Thymus (tissue), 14 donors: ENCODE data around the gene ATP1A2. TPM values are rescaled to one million over a fixed set of nuclear protein-coding genes. Genes with fewer than 3 reads are reported as not detected.

Experiments
- DNase-seq, 9 donors: peaks; one replicate each; pipeline ENCODE4 v3.0.0-alpha.2; 2013; ENCODE audit warnings: low spot score in 9 of 9, low read depth in 6 of 9, missing footprints in 1 of 9
- H3K27ac ChIP-seq, 2 donors: one replicate each; pipeline ENCODE4 v1.5.1; 2013; ENCODE audit warnings: control low read depth in 1 of 2, low read depth in 1 of 2, low read length in 1 of 2, mild to moderate bottlenecking in 1 of 2, moderate library complexity in 1 of 2
- H3K27me3 ChIP-seq, 2 donors: one replicate each; pipeline ENCODE4 v1.5.1; 2013; ENCODE audit warnings: low read length in 1 of 2; ENCODE audit not compliant: control insufficient read depth in 2 of 2, insufficient read depth in 1 of 2
- H3K36me3 ChIP-seq, 2 donors: one replicate each; pipeline ENCODE4 v1.5.1; 2013; ENCODE audit warnings: low read length in 1 of 2, mild to moderate bottlenecking in 1 of 2, moderate library complexity in 1 of 2; ENCODE audit not compliant: control insufficient read depth in 2 of 2, insufficient read depth in 2 of 2
- H3K4me1 ChIP-seq, 2 donors: one replicate each; pipeline ENCODE4 v1.5.1; 2013; ENCODE audit warnings: low read length in 2 of 2; ENCODE audit not compliant: control insufficient read depth in 2 of 2, insufficient read depth in 2 of 2
- H3K4me3 ChIP-seq, 2 donors: one replicate each; pipeline ENCODE4 v1.5.1; 2013; ENCODE audit warnings: low read length in 2 of 2, control low read depth in 1 of 2, mild to moderate bottlenecking in 1 of 2
- H3K9me3 ChIP-seq, 2 donors: one replicate each; pipeline ENCODE4 v1.5.1; 2013; ENCODE audit warnings: low read length in 1 of 2, mild to moderate bottlenecking in 1 of 2; ENCODE audit not compliant: control insufficient read depth in 2 of 2, insufficient read depth in 1 of 2
- WGBS: extraction: QIAGEN DNeasy Blood & Tissue Kit; methylation state at CpG from one replicate; pipeline ENCODE4 v1.1.7; 2013; 5-methylcytosine and 5-hydroxymethylcytosine counted together
- long read RNA-seq, 10 donors: transcript quantifications; one replicate each; lab custom pipeline, GENCODE V29; 2026
- polyA plus RNA-seq: library from polyadenylated mRNA; stranded (reverse); fragments of 200-250 nt; gene quantifications from one replicate; pipeline ENCODE4 v1.2.3, GENCODE V29; 2013
- total RNA-seq: library from RNA; stranded (reverse); fragments of 120-200 nt; gene quantifications from one replicate; pipeline ENCODE4 v1.2.4, GENCODE V29; 2013
- donor health status: healthy.

ATP1A2 gene
- 0.38 TPM for total RNA-seq
- 1.3 TPM for polyA plus RNA-seq
- long read RNA-seq, donor 1, result 0 reads
- long read RNA-seq, donor 2, result 0 reads
- long read RNA-seq, donor 3, result 0 reads
- long read RNA-seq, donor 4, result 0 reads
- long read RNA-seq, donor 5, result 0 reads
- long read RNA-seq, donor 6, result 0 reads
- long read RNA-seq, donor 7, result 0 reads
- long read RNA-seq, donor 8, result 0 reads
- long read RNA-seq, donor 9, result 0 reads
- long read RNA-seq, donor 10, result 0 reads

GRCh38 chr1:160115545-160116282 lies at the start of gene ATP1A2:
ATP1A2 (plus strand) TSS chr1:160115759; CDS start chr1:160115862, 103 bp downstream.
- H3K4me3 ChIP-seq, result no peak within 1 kb of the TSS
- 69% methylated on average over 16 of the region's 16 CpGs for WGBS
- H3K4me1 ChIP-seq, result no peaks in the 10 kb centered on the region
- no peak for DNase-seq
- H3K27ac ChIP-seq, result no peak within 1 kb of the TSS
- peaks cover 0 to 40% of the 10 kb centered on the region in 2 donors for H3K27me3 ChIP-seq
- H3K9me3 ChIP-seq, result no peaks in the 10 kb centered on the region
- H3K36me3 ChIP-seq, result no peaks in the 10 kb centered on the region

- WGBS, result 76% methylated on average over 6 of the region's 6 CpGs
- Histone ChIP-seq H3K4me1 (peaks cover 8 to 24% of the 10 kb centered on the region in 2 donors), H3K9me3 (no peaks in the 10 kb centered on the region), H3K27ac (no peak overlapping the region), H3K4me3 (no peak overlapping the region), H3K36me3 (no peaks in the 10 kb centered on the region), H3K27me3 (peaks cover 6 to 79% of the 10 kb centered on the region in 2 donors)
- DNase-seq, result no peak
Observed at GRCh38 chr1:160066829-160067745, 48.5 kb upstream of the ATP1A2 start.

GRCh38 chr1:160068225-160068624 lies 47.3 kb upstream of the ATP1A2 start:
- Histone ChIP-seq H3K4me3 (no peak overlapping the region), H3K9me3 (no peaks in the 10 kb centered on the region), H3K27me3 (peaks cover 6 to 73% of the 10 kb centered on the region in 2 donors), H3K4me1 (peaks cover 8 to 24% of the 10 kb centered on the region in 2 donors), H3K36me3 (no peaks in the 10 kb centered on the region), H3K27ac (no peak overlapping the region)
- DNase-seq, result no peak
- WGBS, result 79% methylated on average over 5 of the region's 5 CpGs

- no peaks in the 10 kb centered on the region for H3K36me3 ChIP-seq
- WGBS, result 13% methylated on average over 32 of the region's 32 CpGs
- peaks cover 6 to 70% of the 10 kb centered on the region in 2 donors for H3K27me3 ChIP-seq
- H3K9me3 ChIP-seq, result no peaks in the 10 kb centered on the region
- DNase-seq, result no peak
- H3K4me1 ChIP-seq, result peaks cover 8 to 24% of the 10 kb centered on the region in 2 donors
- no peak within 1 kb of the TSS for H3K27ac ChIP-seq
- H3K4me3 ChIP-seq, result peak within 1 kb of the TSS; percentile 52 to 56
Observed at GRCh38 chr1:160069460-160070231, 45.9 kb upstream of the ATP1A2 start, which contains the start of gene KCNJ10. KCNJ10 (minus strand) TSS chr1:160070160; CDS start chr1:160042532, 27,628 bp downstream.

GRCh38 chr1:160070243-160071163 lies 45.1 kb upstream of the ATP1A2 start:
- H3K9me3 ChIP-seq, result no peaks in the 10 kb centered on the region
- H3K27ac ChIP-seq, result no peak overlapping the region
- H3K4me1 ChIP-seq, result peaks cover 8 to 24% of the 10 kb centered on the region in 2 donors
- 3% methylated on average over 46 of the region's 46 CpGs for WGBS
- peaks cover 6 to 68% of the 10 kb centered on the region in 2 donors for H3K27me3 ChIP-seq
- peak overlapping the region; percentile 52 to 56 for H3K4me3 ChIP-seq
- DNase-seq, result peak in 8 of 9 donors; percentile 50 to 89 (median 78)
- no peaks in the 10 kb centered on the region for H3K36me3 ChIP-seq

GRCh38 chr1:160071289-160071688 lies 44.3 kb upstream of the ATP1A2 start:
- peaks cover 6 to 67% of the 10 kb centered on the region in 2 donors for H3K27me3 ChIP-seq
- H3K27ac ChIP-seq, result no peak overlapping the region
- H3K36me3 ChIP-seq, result no peaks in the 10 kb centered on the region
- WGBS, result 92% methylated on average over 5 of the region's 5 CpGs
- H3K9me3 ChIP-seq, result no peaks in the 10 kb centered on the region
- peaks cover 8 to 24% of the 10 kb centered on the region in 2 donors for H3K4me1 ChIP-seq
- no peak for DNase-seq
- no peak overlapping the region for H3K4me3 ChIP-seq

- WGBS, result 87% methylated on average over 4 of the region's 4 CpGs
- Histone ChIP-seq H3K27ac (no peak overlapping the region), H3K27me3 (peaks cover under 1 to 63% of the 10 kb centered on the region in 2 donors), H3K9me3 (no peaks in the 10 kb centered on the region), H3K36me3 (no peaks in the 10 kb centered on the region), H3K4me3 (no peak overlapping the region), H3K4me1 (peaks cover 6 to 15% of the 10 kb centered on the region in 2 donors)
- no peak for DNase-seq
Observed at GRCh38 chr1:160074865-160075264, 40.7 kb upstream of the ATP1A2 start.
